HG02610 (cell line): ENCODE results near the gene MIEF2.

Experiments used
- ATAC-seq: cut with Tn5 transposase; IDR thresholded peaks from one replicate; pipeline ENCODE4 v1.9.1; 2021; ENCODE audit warnings: mild to moderate bottlenecking, moderate library complexity; ENCODE audit not compliant: unreplicated experiment

Gene MIEF2

DNA sequence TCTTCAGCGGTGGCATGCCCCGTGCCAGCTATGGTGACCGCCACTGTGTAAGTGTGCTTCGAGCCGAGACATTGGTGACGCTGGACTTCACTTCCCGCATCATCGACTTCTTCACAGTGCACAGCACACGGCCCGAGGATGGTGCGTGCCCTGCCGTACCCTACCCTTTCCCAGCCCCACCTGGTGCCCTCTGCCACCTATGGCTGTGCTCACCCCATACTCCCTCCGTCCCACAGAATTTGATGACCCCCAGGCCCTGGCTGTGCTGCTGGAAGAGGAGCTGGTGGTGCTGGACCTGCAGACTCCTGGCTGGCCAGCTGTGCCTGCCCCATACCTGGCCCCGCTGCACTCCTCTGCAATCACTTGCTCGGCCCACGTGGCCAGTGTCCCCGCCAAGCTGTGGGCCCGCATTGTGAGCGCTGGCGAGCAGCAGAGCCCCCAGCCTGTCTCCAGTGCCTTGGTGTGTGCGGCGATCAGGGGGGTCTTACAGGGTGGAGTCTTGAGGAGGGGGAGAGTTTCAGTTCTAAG is 25.5 kb upstream of the MIEF2 start:
- no peak for ATAC-seq

DNA sequence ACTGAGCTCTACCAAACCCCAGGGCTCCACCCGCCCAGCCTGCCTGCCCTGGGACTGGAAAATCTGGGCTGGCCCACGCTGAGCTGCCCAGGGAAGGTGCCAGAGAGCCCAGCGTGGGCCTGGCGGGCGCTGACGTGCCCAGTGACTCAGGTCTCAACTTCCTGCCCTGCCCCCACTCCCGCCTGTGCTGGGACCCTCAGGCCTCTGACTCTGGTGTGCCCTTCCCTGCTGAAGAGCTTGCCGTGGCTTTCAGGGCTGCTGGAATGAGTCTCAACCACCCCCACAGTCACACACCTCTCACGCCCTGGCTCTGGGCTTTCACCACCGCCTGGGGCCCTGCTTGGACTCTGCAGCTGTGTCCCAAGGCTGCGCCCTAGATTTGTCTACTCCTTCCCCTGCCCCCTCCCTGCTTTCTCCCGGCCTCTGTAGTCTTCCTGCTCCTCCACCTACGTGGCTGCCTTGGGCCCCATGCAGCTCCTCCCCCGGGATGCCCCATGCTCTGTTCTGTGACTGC is 24.7 kb upstream of the MIEF2 start:
- ATAC-seq: no peak

DNA sequence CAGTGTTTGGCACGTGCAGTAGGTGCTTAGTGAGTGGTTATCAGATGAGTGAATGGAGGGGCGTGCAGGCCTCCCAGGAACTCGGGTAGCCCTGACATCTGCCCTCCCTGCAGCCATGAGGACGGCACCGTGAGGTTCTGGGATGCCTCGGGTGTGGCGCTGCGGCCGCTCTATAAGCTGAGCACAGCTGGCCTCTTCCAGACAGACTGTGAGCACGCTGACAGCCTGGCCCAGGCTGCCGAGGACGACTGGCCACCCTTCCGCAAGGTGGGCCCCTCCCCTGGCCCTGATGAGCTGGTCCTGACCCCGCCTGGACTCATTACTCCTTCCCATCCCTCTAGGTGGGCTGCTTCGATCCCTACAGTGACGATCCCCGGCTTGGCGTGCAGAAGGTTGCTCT is 24.0 kb upstream of the MIEF2 start:
- no peak for ATAC-seq

DNA sequence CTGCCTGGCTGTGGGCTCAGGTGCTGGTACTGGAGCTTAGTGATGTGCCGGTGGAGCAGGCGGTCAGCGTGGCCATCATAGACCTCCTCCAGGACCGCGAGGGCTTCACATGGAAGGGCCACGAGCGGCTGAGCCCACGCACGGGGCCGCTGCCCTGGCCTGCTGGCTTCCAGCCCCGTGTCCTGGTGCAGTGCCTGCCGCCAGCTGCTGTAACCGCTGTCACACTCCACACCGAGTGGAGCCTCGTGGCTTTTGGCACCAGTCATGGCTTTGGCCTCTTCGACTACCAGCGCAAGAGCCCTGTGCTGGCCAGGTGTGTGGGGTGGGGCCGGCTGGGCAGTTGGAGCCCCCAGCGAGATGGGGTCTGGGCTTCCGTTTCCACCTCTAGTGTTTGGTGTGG is 23.0 kb upstream of the MIEF2 start:
- ATAC-seq: no peak

DNA sequence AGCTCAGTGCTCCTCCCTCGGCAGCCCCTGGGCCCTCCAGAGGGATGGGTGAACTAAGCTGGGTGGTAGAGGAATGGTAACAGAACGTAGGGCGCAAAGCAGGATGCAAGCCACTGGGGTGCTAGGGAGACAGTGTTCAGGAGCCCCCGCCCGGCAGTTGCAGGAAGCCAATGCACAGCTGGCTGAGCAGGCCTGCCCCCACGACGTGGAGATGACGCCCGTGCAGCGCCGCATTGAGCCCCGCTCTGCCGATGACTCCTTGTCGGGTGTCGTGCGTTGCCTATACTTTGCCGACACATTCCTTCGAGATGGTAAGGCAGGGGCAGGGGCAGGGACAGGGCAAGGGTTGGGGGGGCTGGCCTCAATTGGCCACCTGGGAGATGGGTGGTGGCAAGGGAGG is 22.2 kb upstream of the MIEF2 start:
- ATAC-seq: no peak

DNA sequence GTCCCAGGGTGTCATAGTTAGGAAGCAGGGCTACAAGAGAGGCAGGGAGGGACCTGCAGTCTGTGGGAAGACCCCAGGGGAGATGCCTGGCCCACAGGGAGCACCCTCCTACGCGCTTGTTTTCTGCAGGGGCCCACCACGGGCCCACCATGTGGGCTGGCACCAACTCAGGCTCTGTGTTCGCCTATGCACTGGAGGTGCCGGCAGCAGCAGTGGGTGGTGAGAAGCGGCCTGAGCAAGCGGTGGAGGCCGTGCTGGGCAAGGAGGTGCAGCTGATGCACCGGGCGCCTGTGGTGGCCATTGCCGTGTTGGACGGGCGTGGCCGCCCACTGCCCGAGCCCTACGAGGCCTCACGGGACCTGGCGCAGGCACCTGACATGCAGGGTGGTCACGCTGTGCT is 20.0 kb upstream of the MIEF2 start:
- no peak for ATAC-seq

DNA sequence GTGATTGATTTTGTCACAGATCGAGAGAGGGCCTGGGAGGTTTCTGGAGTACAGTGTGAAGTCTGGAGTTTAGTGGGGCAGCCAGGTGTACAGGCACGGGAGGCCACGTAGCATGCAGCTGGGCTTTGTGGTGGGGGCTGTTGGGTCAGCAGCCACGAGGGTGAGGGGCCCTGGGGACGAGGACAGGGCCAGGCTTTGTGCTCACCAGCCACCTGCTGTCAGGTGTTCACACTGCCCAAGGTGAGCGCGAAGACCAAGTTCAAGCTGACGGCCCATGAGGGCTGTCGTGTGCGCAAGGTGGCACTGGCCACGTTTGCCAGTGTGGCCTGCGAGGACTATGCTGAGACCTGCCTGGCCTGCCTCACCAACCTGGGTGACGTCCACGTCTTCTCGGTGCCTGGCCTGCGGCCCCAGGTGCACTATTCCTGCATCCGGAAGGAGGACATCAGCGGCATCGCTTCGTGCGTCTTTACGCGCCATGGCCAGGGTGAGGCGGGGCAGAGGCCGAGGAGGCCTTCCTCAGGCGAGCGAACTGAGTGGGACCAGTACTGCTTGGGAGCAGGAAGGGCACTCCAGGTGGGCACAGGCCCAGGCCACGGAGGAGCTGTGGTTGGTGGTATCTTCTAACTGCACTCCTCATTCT is 19.1 kb upstream of the MIEF2 start:
- ATAC-seq: no peak

DNA sequence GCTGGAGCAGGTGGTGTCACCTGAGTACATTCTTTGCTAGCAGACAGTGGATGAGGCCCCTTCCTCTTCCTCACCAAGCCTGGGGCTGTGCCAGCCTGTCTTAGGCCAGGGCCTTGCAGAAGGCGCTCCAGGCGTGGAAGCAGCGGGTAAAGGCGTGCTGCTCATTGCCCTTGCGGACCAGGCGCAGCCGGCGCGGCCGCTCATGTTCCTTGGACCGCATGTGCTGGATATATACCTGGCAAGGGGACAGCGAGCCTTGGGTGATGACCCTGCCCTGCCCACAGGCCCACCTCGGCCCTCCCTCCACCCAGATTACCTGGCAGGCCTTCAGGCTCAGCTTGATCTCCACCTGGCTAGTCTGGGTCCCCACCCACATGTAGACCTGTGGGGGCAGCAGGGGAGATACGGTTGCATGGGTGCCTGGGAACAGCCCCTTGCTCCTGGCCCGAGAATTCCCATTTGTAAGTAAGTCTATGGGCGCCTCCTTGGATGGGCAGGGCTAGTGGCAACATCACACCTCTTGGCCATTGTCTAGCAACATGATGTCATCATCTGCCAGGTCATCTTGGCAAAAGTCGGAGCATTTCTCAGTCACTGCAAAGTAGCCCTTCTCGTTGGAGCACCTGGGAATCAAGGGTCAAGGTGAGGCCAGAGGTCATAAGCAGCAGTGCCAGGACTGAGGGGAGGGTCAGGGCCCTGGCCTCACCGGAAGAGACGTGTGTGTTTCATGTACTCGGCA is 15.3 kb upstream of the MIEF2 start:
- ATAC-seq: no peak

DNA sequence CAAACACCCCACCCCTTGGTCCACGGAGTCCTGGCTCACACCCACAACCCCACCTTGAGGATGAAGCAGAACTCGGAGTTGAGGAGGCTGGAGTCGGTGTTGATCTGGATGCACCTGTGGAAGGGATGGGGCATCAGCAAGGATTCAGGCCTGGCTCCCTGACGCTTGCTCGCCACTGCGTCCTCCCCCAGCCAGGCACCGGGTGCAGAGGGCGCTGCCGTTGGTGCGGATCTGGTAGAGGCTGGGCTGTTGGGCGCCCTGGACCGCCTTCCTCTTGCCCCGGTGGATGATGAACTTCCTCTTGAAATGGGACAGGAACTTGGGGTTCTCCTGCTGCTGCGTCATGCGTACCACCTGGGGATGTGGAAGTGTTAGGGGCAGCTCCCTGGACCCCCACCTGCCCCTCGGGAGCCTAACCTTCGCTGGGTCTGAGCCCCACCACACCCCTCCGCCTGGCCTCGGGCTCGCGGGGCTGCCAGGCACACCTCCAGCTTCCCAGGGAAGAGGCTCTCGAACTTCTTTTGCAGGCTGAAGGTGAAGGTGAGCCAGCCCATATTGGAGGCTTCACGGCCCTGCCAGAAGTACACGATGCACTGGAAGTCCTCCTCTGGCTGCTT is 14.2 kb upstream of the MIEF2 start:
- no peak for ATAC-seq

DNA sequence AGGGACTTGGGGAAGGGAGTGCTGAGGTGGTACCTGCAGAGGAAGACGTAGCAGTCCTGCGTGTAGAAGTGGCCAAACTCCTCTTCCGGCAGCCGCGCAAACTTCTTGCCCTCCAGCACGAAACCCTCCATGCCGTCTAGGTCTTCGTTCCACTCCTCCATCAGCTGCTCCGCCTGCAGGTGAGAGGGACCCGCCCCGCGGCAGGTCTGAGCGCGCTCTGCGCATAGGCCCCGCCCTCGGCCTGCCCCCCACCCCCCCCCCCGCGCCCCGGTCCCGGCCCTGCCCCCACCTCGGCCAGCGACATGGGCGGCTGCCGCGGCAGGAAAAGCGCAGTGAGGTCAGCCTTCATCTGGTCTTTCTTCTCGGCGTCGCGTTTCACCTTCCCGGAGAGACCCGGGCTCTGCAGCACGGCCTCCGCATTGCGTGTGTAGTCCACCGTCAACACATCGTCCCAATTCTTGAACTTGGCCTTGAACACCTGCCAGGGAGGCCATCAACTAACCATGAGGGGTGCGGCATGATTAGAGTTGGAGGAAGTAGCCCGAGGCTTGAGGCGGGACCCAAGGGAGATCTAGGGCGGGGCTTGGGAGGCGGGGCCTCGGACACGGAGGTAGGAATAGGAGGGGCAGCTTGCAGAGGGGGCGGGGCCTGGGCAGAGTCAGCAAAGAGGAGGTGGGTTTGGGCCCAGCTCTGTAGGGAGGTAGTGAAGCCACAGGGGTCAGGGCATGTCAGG is 13.4 kb upstream of the MIEF2 start:
- no peak for ATAC-seq

DNA sequence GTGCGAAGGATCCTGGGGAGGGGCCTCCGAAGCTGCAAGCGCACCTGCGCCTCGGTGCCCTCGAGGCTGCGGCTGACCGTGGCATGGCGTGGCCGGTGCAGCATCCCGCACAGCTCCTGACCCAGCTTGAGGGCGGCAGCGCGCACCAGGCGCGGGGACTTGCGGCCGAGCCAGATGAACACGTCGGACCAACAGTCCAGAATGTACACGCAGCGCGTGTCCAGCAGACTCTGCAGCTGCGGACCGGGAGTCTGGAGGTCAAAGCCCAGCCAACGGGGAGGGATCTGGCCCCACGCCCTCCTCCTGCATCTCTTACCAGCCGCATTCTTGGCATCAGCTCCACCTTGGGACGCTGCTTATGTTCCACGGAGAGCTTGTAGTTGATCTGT is 12.9 kb upstream of the MIEF2 start:
- no peak for ATAC-seq

DNA sequence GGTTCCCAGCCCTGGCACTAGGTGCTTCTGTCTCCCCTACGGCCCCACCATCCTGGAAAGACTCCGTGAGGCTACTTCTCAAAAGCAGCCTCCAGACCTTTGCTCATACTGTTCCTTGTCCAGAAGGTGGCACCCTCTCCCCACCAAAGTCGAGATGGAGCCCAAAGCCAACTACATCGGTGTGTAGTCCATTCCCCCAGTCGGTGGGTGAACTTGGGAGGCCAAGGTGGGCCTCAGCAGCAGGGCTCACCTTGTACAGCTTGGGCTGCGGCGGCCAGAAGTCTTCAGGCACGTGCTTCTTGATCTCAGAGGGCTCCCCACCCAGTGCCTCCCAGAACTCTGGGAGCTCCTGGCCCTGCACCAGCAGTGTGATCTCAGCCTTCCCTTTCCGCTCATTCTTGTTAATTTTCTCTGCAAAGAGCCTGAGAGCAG is 12.1 kb upstream of the MIEF2 start:
- ATAC-seq: no peak

DNA sequence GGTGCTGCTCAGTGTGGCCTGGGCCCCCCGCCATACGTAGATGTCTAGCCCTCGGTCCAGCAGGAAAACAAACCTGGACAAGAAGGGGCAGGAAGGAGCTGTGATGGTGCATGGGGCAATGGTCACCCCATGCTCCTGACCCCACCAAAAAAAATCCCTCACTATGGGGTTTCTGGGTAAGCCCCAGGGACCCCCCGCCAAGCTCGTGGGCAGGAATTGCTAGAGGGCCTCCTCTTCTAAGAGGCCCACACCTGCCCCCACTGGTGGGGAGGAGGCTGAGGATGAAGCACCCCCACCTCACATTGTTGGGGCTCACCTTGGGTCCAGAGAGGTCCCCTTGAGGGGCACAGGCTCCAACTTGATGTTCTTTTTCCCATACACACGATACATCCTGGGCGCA is 11.7 kb upstream of the MIEF2 start:
- ATAC-seq: no peak

DNA sequence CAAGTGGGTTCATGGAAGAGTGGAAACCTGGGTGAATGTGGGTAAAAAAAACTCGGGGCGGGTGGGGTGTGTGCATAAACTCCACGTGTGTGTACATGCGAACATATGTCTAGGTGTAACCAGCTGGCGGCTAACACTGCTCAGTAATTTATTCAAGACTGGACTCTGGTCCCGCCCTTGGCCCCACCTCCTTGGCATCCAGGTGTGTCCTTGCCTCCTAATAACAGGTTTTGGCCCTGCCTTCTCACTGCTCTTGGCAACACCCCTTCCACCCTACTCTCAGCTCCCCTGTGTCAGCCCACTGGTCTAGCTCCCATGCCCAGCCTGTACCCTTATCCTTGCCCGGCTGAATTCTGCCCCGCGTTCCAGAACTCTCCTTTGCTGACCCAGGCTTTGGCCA is 10.2 kb upstream of the MIEF2 start:
- no peak for ATAC-seq

DNA sequence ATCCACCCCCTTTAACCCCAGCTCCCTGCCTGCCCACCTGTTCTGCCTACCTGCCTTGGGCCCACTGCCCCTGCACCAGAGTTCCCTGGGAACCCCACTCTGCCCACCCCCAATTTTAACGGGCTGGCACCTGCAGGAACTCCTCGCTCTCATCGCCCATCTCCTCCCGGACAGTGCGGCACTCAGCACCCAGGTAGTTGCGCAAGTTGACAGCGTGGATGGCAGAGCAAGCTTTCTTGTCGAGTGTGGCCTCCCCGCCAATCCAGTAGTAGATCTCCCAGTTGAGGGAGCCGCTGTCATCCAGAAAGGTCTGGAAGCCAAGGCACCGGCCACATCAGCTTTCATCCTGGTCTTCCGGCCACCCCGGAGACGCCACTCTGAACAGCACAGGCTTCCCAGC is 9.8 kb upstream of the MIEF2 start:
- ATAC-seq: no peak

DNA sequence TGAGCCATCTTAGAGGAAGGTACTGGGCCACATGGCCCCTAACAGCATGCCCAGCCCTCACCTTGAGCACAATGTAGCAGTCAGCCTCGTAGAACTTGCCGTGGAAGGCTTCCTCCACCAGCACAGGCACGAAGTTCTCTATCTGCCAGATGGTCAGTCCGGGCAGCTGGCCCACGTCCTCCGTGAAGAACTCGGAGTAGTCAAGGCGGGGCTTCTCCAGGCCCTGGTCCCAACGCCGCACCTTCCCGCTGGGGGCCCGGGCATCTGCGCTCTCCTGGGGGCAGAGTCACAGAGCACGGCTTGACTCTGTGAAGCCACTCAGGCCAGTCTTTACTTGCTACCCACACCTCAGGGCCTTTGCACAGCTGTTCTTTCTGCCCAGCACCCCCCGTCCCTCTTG is 9.3 kb upstream of the MIEF2 start:
- no peak for ATAC-seq

DNA sequence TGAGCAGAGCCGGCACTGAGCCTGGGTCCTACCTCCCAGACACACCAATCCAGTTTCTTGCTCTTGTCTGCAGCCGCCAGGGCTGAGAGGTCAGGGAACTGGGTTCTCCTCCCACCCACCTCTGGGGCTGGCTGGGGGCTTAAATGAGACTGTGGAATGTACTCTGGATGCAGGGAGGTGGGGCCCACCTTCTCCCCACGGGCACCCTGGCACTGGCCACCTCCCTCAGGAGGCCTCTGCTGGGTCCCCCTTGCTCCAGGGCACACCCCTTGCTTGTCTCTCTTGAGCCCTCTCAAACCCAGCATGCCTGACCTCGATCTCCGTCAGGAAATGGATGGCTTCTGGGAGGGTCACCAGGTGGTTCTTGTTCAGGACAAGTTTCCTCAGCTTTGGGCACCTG is 8.3 kb upstream of the MIEF2 start:
- no peak for ATAC-seq

DNA sequence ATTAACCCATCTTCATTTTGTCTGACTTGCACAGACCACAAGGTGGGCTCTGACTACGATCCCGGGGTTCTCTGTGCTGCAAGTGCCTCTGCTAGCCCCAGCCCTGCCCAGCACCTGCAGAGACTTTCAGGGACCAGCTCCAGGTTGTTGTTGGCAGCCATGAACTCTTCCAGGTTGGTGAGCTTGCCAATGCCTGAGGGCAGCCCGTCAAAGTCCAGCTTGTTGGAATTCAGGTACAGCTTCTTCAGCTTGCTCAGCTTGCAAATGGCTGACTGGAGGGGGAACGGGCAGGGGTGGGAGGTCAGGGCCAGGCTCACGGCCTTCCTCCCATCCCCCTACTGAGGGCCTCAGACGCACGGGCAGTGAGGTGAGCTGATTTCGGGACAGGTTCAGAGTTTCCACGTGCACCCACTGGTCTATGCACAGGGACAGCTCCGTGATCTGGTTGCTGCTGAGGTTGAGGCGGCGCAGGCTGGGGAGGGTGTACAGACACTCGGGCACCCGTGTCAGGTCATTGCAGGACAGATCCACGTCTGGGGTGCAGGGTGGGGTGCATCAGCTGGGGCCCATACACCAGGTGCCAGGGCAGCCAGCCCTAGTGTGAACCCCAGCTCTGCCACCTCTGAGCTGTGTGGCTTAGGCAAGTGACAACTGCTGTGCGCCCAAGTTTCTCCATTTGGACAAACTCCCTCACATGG is 7.1 kb upstream of the MIEF2 start:
- ATAC-seq: no peak

DNA sequence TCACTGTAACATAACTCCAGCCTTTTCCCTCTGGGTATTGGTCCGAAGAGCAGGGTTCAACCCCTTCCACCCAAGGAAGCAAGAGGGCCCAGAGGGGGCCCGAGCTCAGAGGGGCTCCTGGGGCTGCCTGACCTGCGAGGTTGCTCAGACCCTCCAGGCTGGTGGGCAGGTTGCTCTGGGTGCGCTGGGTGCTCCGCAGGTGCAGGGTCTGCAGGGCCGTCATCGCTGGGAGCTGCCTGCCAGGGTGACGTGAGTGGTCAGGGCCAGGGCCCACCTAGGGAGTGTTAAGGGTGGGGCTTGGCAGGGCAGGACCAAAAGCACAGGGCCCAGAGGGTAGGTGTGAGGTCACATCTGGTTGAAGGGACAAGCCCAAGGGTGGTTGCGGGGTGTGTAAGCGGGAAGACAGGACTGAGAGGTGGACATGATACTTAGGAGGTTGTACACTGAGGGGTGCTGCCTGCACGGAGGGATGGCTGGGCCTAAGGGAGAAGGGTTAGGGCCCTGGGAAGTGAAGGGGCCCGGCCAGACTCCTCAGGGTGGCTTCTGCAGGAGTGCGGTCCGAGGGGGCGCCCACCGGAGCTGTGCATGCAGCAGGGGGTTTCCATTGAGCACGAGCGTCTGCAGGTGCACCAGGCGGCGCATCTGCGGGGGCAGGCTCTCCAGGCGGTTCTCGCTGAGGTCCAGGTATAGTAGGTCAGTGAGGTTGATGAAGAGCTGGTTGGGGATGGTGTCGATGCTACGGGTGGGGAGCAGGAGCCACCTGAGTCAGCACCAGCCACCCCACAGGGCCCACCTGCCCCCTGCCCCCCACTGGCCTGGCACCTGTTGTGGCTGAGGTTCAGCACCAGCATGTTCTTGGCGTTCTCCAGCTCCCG is 6.3 kb upstream of the MIEF2 start:
- no peak for ATAC-seq
